HepG2 (cell line): ENCODE measurements around the gene GALNT18. TPM values are rescaled to one million over a fixed set of nuclear protein-coding genes. Genes with fewer than 3 reads are reported as not detected.

Experiments used
- ATAC-seq: fragments of 200-7000 bp; cut with Tn5 transposase; 3 replicates; pipeline ENCODE4 v1.9.1; 2020; ENCODE audit warnings: mild to moderate bottlenecking, moderate library complexity
- BruUV-seq: library from RNA; stranded (reverse); fragments of 400-500 nt; replicated peaks from 2 replicates; lab custom pipeline; 2021; lab: Mats Ljungman, UMichigan
- CTCF ChIA-PET: fragments of 300-600 bp; formaldehyde crosslinking; extraction: SDS; loops from one replicate; lab custom pipeline; 2021; ENCODE audit warnings: low total read pairs, inconsistent platforms, low intra/inter-chr PET ratio; lab: Yijun Ruan, JAX
- POLR2A ChIA-PET: fragments of 350-600 bp; sonication (Branson Sonifier 250); formaldehyde crosslinking; loops from one replicate; lab custom pipeline; 2020; ENCODE audit warnings: antibody characterized with exemption, inconsistent platforms; lab: Yijun Ruan, JAX
- DNase-seq: peaks from one replicate; pipeline ENCODE4 v3.0.0-alpha.2; 2015; ENCODE audit warnings: low spot score
- FAIRE-seq: peaks from 3 replicates; lab custom pipeline; 2011; peaks lifted over from hg19 to GRCh38; lab: Jason Lieb, UNC
- H2AFZ ChIP-seq: one replicate; pipeline ENCODE4 v1.6.1; 2011; ENCODE audit warnings: low read length, inconsistent platforms
- H3K27ac ChIP-seq: fragments of 300-600 bp; 3 replicates; pipeline ENCODE4 v1.8.0; 2011; ENCODE audit warnings: mixed run types, mild to moderate bottlenecking, mixed read lengths, low read length, inconsistent platforms; ENCODE audit not compliant: insufficient read depth; ENCODE audit errors: extremely low read length
- H3K27me3 ChIP-seq, 2 experiments: fragments of 200-600 bp in 1 of 2; 2 replicates in 1 of 2; 3 replicates in 1 of 2; pipeline versions ENCODE4 v1.6.0 to v1.8.0; 2011; ENCODE audit warnings: low read length in 2 of 2, mild to moderate bottlenecking in 2 of 2, moderate library complexity in 2 of 2, inconsistent platforms in 1 of 2; ENCODE audit not compliant: insufficient read depth in 2 of 2, control insufficient read depth in 1 of 2
- H3K36me3 ChIP-seq, 2 experiments: fragments of 200-600 bp in 1 of 2; replicated peaks in 1 of 2; 2 replicates in 1 of 2; 3 replicates in 1 of 2; pipeline versions ENCODE4 v1.5.1 to v1.8.0; 2011; ENCODE audit warnings: low read length in 2 of 2, inconsistent platforms in 1 of 2; ENCODE audit not compliant: insufficient read depth in 2 of 2, control insufficient read depth in 1 of 2
- H3K4me1 ChIP-seq: 2 replicates; pipeline ENCODE4 v1.5.1; 2012; ENCODE audit warnings: low read length, inconsistent platforms; ENCODE audit not compliant: insufficient read depth
- H3K4me2 ChIP-seq: 2 replicates; pipeline ENCODE4 v1.6.0; 2011; ENCODE audit warnings: low read depth, low read length, inconsistent platforms
- H3K4me3 ChIP-seq, 3 experiments: fragments of 200-600 bp in 1 of 3; sonication (generic), shearing (Covaris generic) in 1 of 3; replicated peaks in 1 of 3; 2 replicates each; pipeline ENCODE4 v1.5.1; 2011 to 2016; ENCODE audit warnings: low read length in 3 of 3, inconsistent platforms in 2 of 3, low read depth in 2 of 3, mild to moderate bottlenecking in 2 of 3, control low read depth in 1 of 3, mixed read lengths in 1 of 3; ENCODE audit not compliant: insufficient read depth in 1 of 3
- H3K79me2 ChIP-seq: one replicate; pipeline ENCODE4 v1.6.1; 2011; ENCODE audit warnings: low read length, inconsistent platforms; ENCODE audit not compliant: insufficient read depth
- H3K9ac ChIP-seq: 2 replicates; pipeline ENCODE4 v1.6.0; 2011; ENCODE audit warnings: mild to moderate bottlenecking, low read depth, low read length, inconsistent platforms; ENCODE audit not compliant: insufficient read depth
- H3K9me3 ChIP-seq: 2 replicates; pipeline ENCODE4 v1.5.1; 2012; ENCODE audit warnings: mild to moderate bottlenecking, low read length
- H4K20me1 ChIP-seq: 2 replicates; pipeline ENCODE4 v1.6.0; 2011; ENCODE audit warnings: inconsistent platforms, mild to moderate bottlenecking, low read length, moderate library complexity; ENCODE audit not compliant: insufficient read depth
- ERF ChIP-seq: IDR thresholded peaks from 2 replicates; pipeline ENCODE4 v1.6.1; 2018; ENCODE audit warnings: missing biosample characterization, missing genetic modification reagents
- ETS1 ChIP-seq: sonication (generic); formaldehyde crosslinking; IDR thresholded peaks from 2 replicates; pipeline ENCODE4 v1.4.0; 2020; ENCODE audit warnings: missing genetic modification reagents
- FOXP4 ChIP-seq: sonication (generic); formaldehyde crosslinking; IDR thresholded peaks from 2 replicates; pipeline ENCODE4 v1.4.0; 2020; ENCODE audit warnings: missing genetic modification reagents
- LCORL ChIP-seq, 2 experiments: fragments of 450-650 bp in 1 of 2; sonication (generic) in 1 of 2; formaldehyde crosslinking in 1 of 2; IDR thresholded peaks; 2 replicates each; pipeline versions ENCODE4 v1.5.0 to v1.6.1; 2017 to 2020; ENCODE audit warnings: antibody characterized with exemption in 1 of 2, missing genetic modification reagents in 1 of 2
- MAFK ChIP-seq, 2 experiments: IDR thresholded peaks in 1 of 2; conservative IDR thresholded peaks in 1 of 2; 2 replicates each; pipeline ENCODE4 v1.6.1; 2011; ENCODE audit warnings: improper control_type of control experiment in 2 of 2, low read length in 2 of 2
- MATR3 ChIP-seq: sonication (generic); formaldehyde crosslinking; IDR thresholded peaks from 2 replicates; pipeline ENCODE4 v1.4.0; 2020; ENCODE audit warnings: missing genetic modification reagents
- MTERF4 ChIP-seq: sonication (generic); formaldehyde crosslinking; IDR thresholded peaks from 2 replicates; pipeline ENCODE4 v1.8.0; 2023; ENCODE audit warnings: mild to moderate bottlenecking, missing genetic modification reagents
- YEATS4 ChIP-seq: sonication (generic); formaldehyde crosslinking; IDR thresholded peaks from 2 replicates; pipeline ENCODE4 v1.4.0; 2020; ENCODE audit warnings: missing genetic modification reagents, borderline replicate concordance
- ZBTB21 ChIP-seq: sonication (generic); formaldehyde crosslinking; IDR thresholded peaks from 2 replicates; pipeline ENCODE4 v1.4.0; 2020; ENCODE audit warnings: missing genetic modification reagents
- ZNF136 ChIP-seq: sonication (generic); formaldehyde crosslinking; IDR thresholded peaks from 2 replicates; pipeline ENCODE4 v1.8.1; 2022; ENCODE audit warnings: low read depth, mild to moderate bottlenecking, moderate library complexity, missing genetic modification reagents
- ZNF17 ChIP-seq: sonication (generic); formaldehyde crosslinking; IDR thresholded peaks from 2 replicates; pipeline ENCODE4 v1.5.0; 2020; ENCODE audit warnings: mild to moderate bottlenecking, missing genetic modification reagents
- ZNF670 ChIP-seq: sonication (generic); formaldehyde crosslinking; IDR thresholded peaks from 2 replicates; pipeline ENCODE4 v1.8.0; 2022; ENCODE audit warnings: mild to moderate bottlenecking, missing genetic modification reagents, borderline replicate concordance
- ZSCAN30 ChIP-seq: sonication (generic); formaldehyde crosslinking; IDR thresholded peaks from 2 replicates; pipeline ENCODE4 v1.5.0; 2020; ENCODE audit warnings: mild to moderate bottlenecking, missing genetic modification reagents
- ZUFSP ChIP-seq: sonication (generic); formaldehyde crosslinking; IDR thresholded peaks from 2 replicates; pipeline ENCODE4 v1.9.0; 2021; ENCODE audit warnings: missing genetic modification reagents, mild to moderate bottlenecking, borderline replicate concordance
- WGBS: methylation state at CpG from one replicate; pipeline ENCODE4 v1.1.6; 2017; ENCODE audit warnings: low lambda C conversion rate; 5-methylcytosine and 5-hydroxymethylcytosine counted together
- in situ Hi-C: cut with HindIII; loops from 2 replicates; pipeline ENCODE4 v1.10.0; 2017; ENCODE audit warnings: low pct_unique_long_range_greater_than_20kb; ENCODE audit not compliant: extremely low pct_ligation_motif_present
- intact Hi-C: fragments of 100-400 bp; cut with micrococcal nuclease; formaldehyde crosslinking; loops from one replicate; pipeline ENCODE4 v1.10.0; 2022; ENCODE audit not compliant: unreplicated experiment
- polyA plus RNA-seq, 8 experiments: library from polyadenylated mRNA; depleted of rRNA in 3 of 8; stranded (reverse) in 7 of 8; unstranded in 1 of 8; fragments of >200 nt; fragmentation: Illumina TruSeq in 4 of 8; extraction: Trizol in 4 of 8; gene quantifications; 2 replicates each; pipeline versions ENCODE4 v1.2.1 to v1.2.3, GENCODE V29; 2011 to 2016; ENCODE audit warnings: low read depth in 4 of 8, missing spikeins in 1 of 8, mixed read lengths in 1 of 8; ENCODE audit not compliant: insufficient read depth in 1 of 8
- total RNA-seq, 5 experiments: library from RNA; depleted of rRNA; stranded (reverse); fragments of >200 nt; fragmentation: Illumina TruSeq; extraction: Trizol; gene quantifications; 2 replicates each; pipeline ENCODE4 v1.2.3, GENCODE V29; 2016; ENCODE audit warnings: low read depth in 1 of 5

GALNT18 gene
- total and polyA plus RNA-seq, 2 of the 13 experiments (the other 11 are each of a cell fraction or from before 2014, with no cell fraction given): 0.11 TPM; not detected in 1

- no peak for TF ChIP-seq ZUFSP (CRISPR knock-in tag)
- no peak for TF ChIP-seq YEATS4 (CRISPR knock-in tag)
These were observed 4.3 kb upstream of the GALNT18 start (continued) for GRCh38 chr11:11626128-11626527.

GRCh38 chr11:11624926-11625325, 3.1 kb upstream of the GALNT18 start:
- Histone ChIP-seq H3K9me3 (no peaks in the 10 kb centered on the region), H3K36me3 (no peaks in the 10 kb centered on the region), H3K4me3 (no peak overlapping the region), H3K79me2 (no peaks in the 10 kb centered on the region), H3K27me3 (peaks cover 5 to 48% of the 10 kb centered on the region in 2 experiments; a peak in 4 of 5 replicates), H3K4me1 (peaks cover 12% of the 10 kb centered on the region; the same call in 1 of the 2 replicates), H3K9ac (no peak overlapping the region), H4K20me1 (no peaks in the 10 kb centered on the region; the same call in 1 of the 2 replicates), H3K4me2 (no peak overlapping the region), H2AFZ (no peak overlapping the region), H3K27ac (no peak overlapping the region)
- no TSS peak for BruUV-seq
- DNase-seq (no peak), ATAC-seq (no peak), FAIRE-seq (no peak)
- in situ Hi-C loops: no loop called here
- intact Hi-C loops: loop anchor here (5.0 kb wide), 1 partner anchor 162 kb away; no protein-coding TSS in a partner anchor
- 19% methylated on average over 4 of the region's 4 CpGs for WGBS
- CTCF ChIA-PET: no interaction called here
- POLR2A ChIA-PET: no interaction called here
- no peak for TF ChIP-seq MAFK (conservative IDR thresholded peaks at IDR 0.05 in 1 of 2, IDR thresholded peaks at IDR 0.05 in 1 of 2; ENCODE audit: low read length in 2 of 2)
- TF ChIP-seq ZNF17 (CRISPR knock-in tag): no peak
- TF ChIP-seq LCORL (IDR thresholded peaks at IDR 0.05): no peak
- no peak for TF ChIP-seq LCORL (CRISPR knock-in tag; IDR thresholded peaks at IDR 0.05)
- no peak for TF ChIP-seq ZNF670 (CRISPR knock-in tag)
- TF ChIP-seq ETS1 (CRISPR knock-in tag): no peak
- TF ChIP-seq ZBTB21 (CRISPR knock-in tag): no peak
- TF ChIP-seq ZSCAN30 (CRISPR knock-in tag): no peak
- TF ChIP-seq MATR3 (CRISPR knock-in tag): no peak
- no peak for TF ChIP-seq MTERF4 (CRISPR knock-in tag)
- no peak for TF ChIP-seq FOXP4 (CRISPR knock-in tag)
- TF ChIP-seq ERF: no peak
- TF ChIP-seq ZNF136 (CRISPR knock-in tag): no peak
